Measurements from ENCODE around the gene THSD7A.

DNA sequence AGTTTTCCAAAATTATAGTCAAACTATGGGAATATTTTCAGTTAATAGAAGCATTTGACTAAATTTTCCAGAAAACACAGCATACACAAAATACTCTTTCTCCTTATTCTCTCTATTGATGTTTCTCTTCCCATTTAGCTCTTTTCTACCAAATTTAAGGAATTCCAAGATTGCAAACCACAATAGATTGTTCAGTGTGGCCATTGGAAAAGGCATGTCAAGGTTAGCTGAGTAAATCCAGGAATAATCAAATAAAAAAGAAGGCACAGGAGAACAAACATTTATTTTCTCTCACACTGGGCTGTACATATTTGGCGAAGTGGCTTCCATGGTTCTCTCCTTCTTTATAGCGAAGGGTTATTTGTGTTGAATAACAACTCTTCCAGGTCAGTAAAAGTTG lies 117.3 kb downstream of the THSD7A start:
- no peak for TF ChIP-seq POLR2AphosphoS5 (IDR thresholded peaks at IDR 0.05; ENCODE audit: low read depth, low read length)
- TF ChIP-seq TAF1 (IDR thresholded peaks at IDR 0.05; ENCODE audit: low read depth, low read length) = no peak
- TF ChIP-seq POLR2A (IDR thresholded peaks at IDR 0.05; ENCODE audit: low read depth, low read length) = no peak
- TF ChIP-seq SPI1 (IDR thresholded peaks at IDR 0.05; ENCODE audit: low read depth, low read length) = no peak

All from GM12891 (cell line).